HepG2 (cell line): Measurements from ENCODE around the gene PRM2. TPM values are rescaled to one million over a fixed set of nuclear protein-coding genes. Genes with fewer than 3 reads are reported as not detected.

ENCODE experiments used
- ATF7 ChIP-seq, 2 experiments: fragments of 450-650 bp in 1 of 2; sonication (generic) in 1 of 2; formaldehyde crosslinking in 1 of 2; IDR thresholded peaks; 2 replicates each; pipeline versions ENCODE4 v1.4.0 to v1.6.1; 2016 to 2020; ENCODE audit warnings: antibody characterized with exemption in 1 of 2, mild to moderate bottlenecking in 1 of 2, missing genetic modification reagents in 1 of 2
- GZF1 ChIP-seq: sonication (generic); formaldehyde crosslinking; IDR thresholded peaks from 2 replicates; pipeline ENCODE4 v1.5.1; 2020; ENCODE audit warnings: mild to moderate bottlenecking, missing genetic modification reagents
- PHF20 ChIP-seq: sonication (generic); formaldehyde crosslinking; IDR thresholded peaks from 2 replicates; pipeline ENCODE4 v1.5.0; 2020; ENCODE audit warnings: mild to moderate bottlenecking, missing genetic modification reagents
- SNAPC4 ChIP-seq: sonication (generic); formaldehyde crosslinking; IDR thresholded peaks from 2 replicates; pipeline ENCODE4 v1.4.0; 2020; ENCODE audit warnings: mild to moderate bottlenecking, missing genetic modification reagents
- SYNCRIP ChIP-seq: fragments of 200-400 bp; formaldehyde crosslinking; IDR thresholded peaks from 2 replicates; pipeline ENCODE4 v1.6.1; 2018; ENCODE audit warnings: mild to moderate bottlenecking, low read depth, low read length; ENCODE audit not compliant: insufficient read depth
- XRCC5 ChIP-seq: fragments of 200-400 bp; formaldehyde crosslinking; optimal IDR thresholded peaks from 2 replicates; pipeline ENCODE3; 2017; ENCODE audit warnings: mild to moderate bottlenecking, low read length
- ZBTB38 ChIP-seq: sonication (generic); formaldehyde crosslinking; IDR thresholded peaks from 2 replicates; pipeline ENCODE4 v1.5.1; 2020; ENCODE audit warnings: mild to moderate bottlenecking, missing genetic modification reagents
- ZNF20 ChIP-seq: sonication (generic); formaldehyde crosslinking; IDR thresholded peaks from 2 replicates; pipeline ENCODE4 v1.4.0; 2020; ENCODE audit warnings: mild to moderate bottlenecking, moderate library complexity, missing genetic modification reagents
- ZNF547 ChIP-seq: sonication (generic); formaldehyde crosslinking; IDR thresholded peaks from 2 replicates; pipeline ENCODE4 v1.5.1; 2020; ENCODE audit warnings: mild to moderate bottlenecking, missing genetic modification reagents
- ZNF709 ChIP-seq: sonication (generic); formaldehyde crosslinking; IDR thresholded peaks from 2 replicates; pipeline ENCODE4 v1.5.0; 2020; ENCODE audit warnings: mild to moderate bottlenecking, missing genetic modification reagents
- ZNF713 ChIP-seq: sonication (generic); formaldehyde crosslinking; IDR thresholded peaks from 2 replicates; pipeline ENCODE4 v1.4.0; 2020; ENCODE audit warnings: mild to moderate bottlenecking, missing genetic modification reagents
- ZNF883 ChIP-seq: sonication (generic); formaldehyde crosslinking; IDR thresholded peaks from 2 replicates; pipeline ENCODE4 v1.5.1; 2020; ENCODE audit warnings: mild to moderate bottlenecking, missing genetic modification reagents; ENCODE audit errors: not compliant biosample characterization
- polyA plus RNA-seq, 8 experiments: library from polyadenylated mRNA; depleted of rRNA in 3 of 8; stranded (reverse) in 7 of 8; unstranded in 1 of 8; fragments of >200 nt; fragmentation: Illumina TruSeq in 4 of 8; extraction: Trizol in 4 of 8; gene quantifications; 2 replicates each; pipeline versions ENCODE4 v1.2.1 to v1.2.3, GENCODE V29; 2011 to 2016; ENCODE audit warnings: low read depth in 4 of 8, missing spikeins in 1 of 8, mixed read lengths in 1 of 8; ENCODE audit not compliant: insufficient read depth in 1 of 8
- total RNA-seq, 5 experiments: library from RNA; depleted of rRNA; stranded (reverse); fragments of >200 nt; fragmentation: Illumina TruSeq; extraction: Trizol; gene quantifications; 2 replicates each; pipeline ENCODE4 v1.2.3, GENCODE V29; 2016; ENCODE audit warnings: low read depth in 1 of 5
- TF ChIP-seq, protein P1 (sequence below): sonication (generic); formaldehyde crosslinking; IDR thresholded peaks from 2 replicates; pipeline ENCODE4 v1.5.0; 2020; ENCODE audit warnings: missing genetic modification reagents
- TF ChIP-seq, protein P2 (sequence below): sonication (generic); formaldehyde crosslinking; IDR thresholded peaks from 2 replicates; pipeline ENCODE4 v1.4.0; 2020; ENCODE audit warnings: missing genetic modification reagents
- TF ChIP-seq, protein P3 (sequence below): IDR thresholded peaks from 2 replicates; pipeline ENCODE4 v1.6.1; 2016
- TF ChIP-seq, protein P4 (sequence below): sonication (generic); formaldehyde crosslinking; IDR thresholded peaks from 2 replicates; pipeline ENCODE4 v1.5.1; 2020; ENCODE audit warnings: missing genetic modification reagents, mild to moderate bottlenecking, borderline replicate concordance

PRM2 gene
- total and polyA plus RNA-seq, 2 of the 13 experiments (the other 11 are each of a cell fraction or from before 2014, with no cell fraction given): 0.54 TPM; not detected in 1

- TF ChIP-seq SNAPC4 (CRISPR knock-in tag) (no peak), ZBTB38 (CRISPR knock-in tag) (peak; percentile 77; the same call in 1 of the 2 replicates), GZF1 (no peak; the same call in 1 of the 2 replicates), ZNF20 (CRISPR knock-in tag) (no peak), ZNF883 (CRISPR knock-in tag) (peak; percentile 82), ZNF547 (no peak; the same call in 1 of the 2 replicates), PHF20 (CRISPR knock-in tag) (peak; percentile 50; the same call in 1 of the 2 replicates), ATF7 (IDR thresholded peaks at IDR 0.05) (peak; percentile 52), ATF7 (CRISPR knock-in tag; IDR thresholded peaks at IDR 0.05) (peak; percentile 79; the same call in 1 of the 2 replicates), SYNCRIP (no peak), ZNF713 (CRISPR knock-in tag) (no peak), ZNF709 (no peak), XRCC5 (no peak)
- TF ChIP-seq, protein P1, sequence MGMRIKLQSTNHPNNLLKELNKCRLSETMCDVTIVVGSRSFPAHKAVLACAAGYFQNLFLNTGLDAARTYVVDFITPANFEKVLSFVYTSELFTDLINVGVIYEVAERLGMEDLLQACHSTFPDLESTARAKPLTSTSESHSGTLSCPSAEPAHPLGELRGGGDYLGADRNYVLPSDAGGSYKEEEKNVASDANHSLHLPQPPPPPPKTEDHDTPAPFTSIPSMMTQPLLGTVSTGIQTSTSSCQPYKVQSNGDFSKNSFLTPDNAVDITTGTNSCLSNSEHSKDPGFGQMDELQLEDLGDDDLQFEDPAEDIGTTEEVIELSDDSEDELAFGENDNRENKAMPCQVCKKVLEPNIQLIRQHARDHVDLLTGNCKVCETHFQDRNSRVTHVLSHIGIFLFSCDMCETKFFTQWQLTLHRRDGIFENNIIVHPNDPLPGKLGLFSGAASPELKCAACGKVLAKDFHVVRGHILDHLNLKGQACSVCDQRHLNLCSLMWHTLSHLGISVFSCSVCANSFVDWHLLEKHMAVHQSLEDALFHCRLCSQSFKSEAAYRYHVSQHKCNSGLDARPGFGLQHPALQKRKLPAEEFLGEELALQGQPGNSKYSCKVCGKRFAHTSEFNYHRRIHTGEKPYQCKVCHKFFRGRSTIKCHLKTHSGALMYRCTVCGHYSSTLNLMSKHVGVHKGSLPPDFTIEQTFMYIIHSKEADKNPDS (CRISPR knock-in tag): peak; percentile 86; the same call in 1 of the 2 replicates
- TF ChIP-seq, protein P2, sequence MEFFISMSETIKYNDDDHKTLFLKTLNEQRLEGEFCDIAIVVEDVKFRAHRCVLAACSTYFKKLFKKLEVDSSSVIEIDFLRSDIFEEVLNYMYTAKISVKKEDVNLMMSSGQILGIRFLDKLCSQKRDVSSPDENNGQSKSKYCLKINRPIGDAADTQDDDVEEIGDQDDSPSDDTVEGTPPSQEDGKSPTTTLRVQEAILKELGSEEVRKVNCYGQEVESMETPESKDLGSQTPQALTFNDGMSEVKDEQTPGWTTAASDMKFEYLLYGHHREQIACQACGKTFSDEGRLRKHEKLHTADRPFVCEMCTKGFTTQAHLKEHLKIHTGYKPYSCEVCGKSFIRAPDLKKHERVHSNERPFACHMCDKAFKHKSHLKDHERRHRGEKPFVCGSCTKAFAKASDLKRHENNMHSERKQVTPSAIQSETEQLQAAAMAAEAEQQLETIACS (CRISPR knock-in tag): no peak
- TF ChIP-seq, protein P3, sequence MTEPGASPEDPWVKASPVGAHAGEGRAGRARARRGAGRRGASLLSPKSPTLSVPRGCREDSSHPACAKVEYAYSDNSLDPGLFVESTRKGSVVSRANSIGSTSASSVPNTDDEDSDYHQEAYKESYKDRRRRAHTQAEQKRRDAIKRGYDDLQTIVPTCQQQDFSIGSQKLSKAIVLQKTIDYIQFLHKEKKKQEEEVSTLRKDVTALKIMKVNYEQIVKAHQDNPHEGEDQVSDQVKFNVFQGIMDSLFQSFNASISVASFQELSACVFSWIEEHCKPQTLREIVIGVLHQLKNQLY: peak; percentile 91
- TF ChIP-seq, protein P4, sequence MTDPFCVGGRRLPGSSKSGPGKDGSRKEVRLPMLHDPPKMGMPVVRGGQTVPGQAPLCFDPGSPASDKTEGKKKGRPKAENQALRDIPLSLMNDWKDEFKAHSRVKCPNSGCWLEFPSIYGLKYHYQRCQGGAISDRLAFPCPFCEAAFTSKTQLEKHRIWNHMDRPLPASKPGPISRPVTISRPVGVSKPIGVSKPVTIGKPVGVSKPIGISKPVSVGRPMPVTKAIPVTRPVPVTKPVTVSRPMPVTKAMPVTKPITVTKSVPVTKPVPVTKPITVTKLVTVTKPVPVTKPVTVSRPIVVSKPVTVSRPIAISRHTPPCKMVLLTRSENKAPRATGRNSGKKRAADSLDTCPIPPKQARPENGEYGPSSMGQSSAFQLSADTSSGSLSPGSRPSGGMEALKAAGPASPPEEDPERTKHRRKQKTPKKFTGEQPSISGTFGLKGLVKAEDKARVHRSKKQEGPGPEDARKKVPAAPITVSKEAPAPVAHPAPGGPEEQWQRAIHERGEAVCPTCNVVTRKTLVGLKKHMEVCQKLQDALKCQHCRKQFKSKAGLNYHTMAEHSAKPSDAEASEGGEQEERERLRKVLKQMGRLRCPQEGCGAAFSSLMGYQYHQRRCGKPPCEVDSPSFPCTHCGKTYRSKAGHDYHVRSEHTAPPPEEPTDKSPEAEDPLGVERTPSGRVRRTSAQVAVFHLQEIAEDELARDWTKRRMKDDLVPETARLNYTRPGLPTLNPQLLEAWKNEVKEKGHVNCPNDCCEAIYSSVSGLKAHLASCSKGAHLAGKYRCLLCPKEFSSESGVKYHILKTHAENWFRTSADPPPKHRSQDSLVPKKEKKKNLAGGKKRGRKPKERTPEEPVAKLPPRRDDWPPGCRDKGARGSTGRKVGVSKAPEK (CRISPR knock-in tag): no peak; the same call in 1 of the 2 replicates
Measured at GRCh38 chr16:11309895-11310633, 33.8 kb upstream of the PRM2 start (continued).
